GM19467 (cell line): ENCODE results near the gene SHB.

Experiments used
- ATAC-seq: cut with Tn5 transposase; IDR thresholded peaks from one replicate; pipeline ENCODE4 v1.9.1; 2021; ENCODE audit warnings: mild to moderate bottlenecking, moderate library complexity; ENCODE audit not compliant: unreplicated experiment

SHB gene

GRCh38 chr9:37942621-37943344 lies 126.2 kb downstream of the SHB start:
- no peak for ATAC-seq

GRCh38 chr9:37941253-37941652 lies 127.8 kb downstream of the SHB start:
- no peak for ATAC-seq

GRCh38 chr9:37939575-37940095 lies 129.4 kb downstream of the SHB start:
- no peak for ATAC-seq

- ATAC-seq, result no peak
Observed at GRCh38 chr9:37938121-37938891, 130.7 kb downstream of the SHB start.

- ATAC-seq, result no peak
Observed at GRCh38 chr9:37937366-37937765, 131.7 kb downstream of the SHB start.

- no peak for ATAC-seq
Observed at GRCh38 chr9:37936965-37937364, 132.1 kb downstream of the SHB start.

- no peak for ATAC-seq
Observed at GRCh38 chr9:37936376-37936775, 132.7 kb downstream of the SHB start.

GRCh38 chr9:37935096-37935495 lies 133.9 kb downstream of the SHB start:
- ATAC-seq, result no peak

GRCh38 chr9:37931592-37931991 lies 137.4 kb downstream of the SHB start:
- ATAC-seq, result no peak

- ATAC-seq, result no peak
Observed at GRCh38 chr9:37929441-37929895, 139.6 kb downstream of the SHB start.

- no peak for ATAC-seq
Observed at GRCh38 chr9:37928552-37929430, 140.2 kb downstream of the SHB start.

- no peak for ATAC-seq
Observed at GRCh38 chr9:37927601-37928551, 141.2 kb downstream of the SHB start.

- no peak for ATAC-seq
Observed at GRCh38 chr9:37927132-37927531, 141.9 kb downstream of the SHB start.

- no peak for ATAC-seq
Observed at GRCh38 chr9:37926737-37927118, 142.3 kb downstream of the SHB start.

- ATAC-seq, result no peak
Observed at GRCh38 chr9:37925786-37926736, 143.0 kb downstream of the SHB start.

GRCh38 chr9:37925006-37925405 lies 144.0 kb downstream of the SHB start:
- no peak for ATAC-seq

- ATAC-seq, result no peak
Observed at GRCh38 chr9:37924538-37924937, 144.5 kb downstream of the SHB start.

GRCh38 chr9:37923796-37924427 lies 145.1 kb downstream of the SHB start:
- no peak for ATAC-seq
